ENCODE data around the gene SYMPK.

SYMPK gene

DNA sequence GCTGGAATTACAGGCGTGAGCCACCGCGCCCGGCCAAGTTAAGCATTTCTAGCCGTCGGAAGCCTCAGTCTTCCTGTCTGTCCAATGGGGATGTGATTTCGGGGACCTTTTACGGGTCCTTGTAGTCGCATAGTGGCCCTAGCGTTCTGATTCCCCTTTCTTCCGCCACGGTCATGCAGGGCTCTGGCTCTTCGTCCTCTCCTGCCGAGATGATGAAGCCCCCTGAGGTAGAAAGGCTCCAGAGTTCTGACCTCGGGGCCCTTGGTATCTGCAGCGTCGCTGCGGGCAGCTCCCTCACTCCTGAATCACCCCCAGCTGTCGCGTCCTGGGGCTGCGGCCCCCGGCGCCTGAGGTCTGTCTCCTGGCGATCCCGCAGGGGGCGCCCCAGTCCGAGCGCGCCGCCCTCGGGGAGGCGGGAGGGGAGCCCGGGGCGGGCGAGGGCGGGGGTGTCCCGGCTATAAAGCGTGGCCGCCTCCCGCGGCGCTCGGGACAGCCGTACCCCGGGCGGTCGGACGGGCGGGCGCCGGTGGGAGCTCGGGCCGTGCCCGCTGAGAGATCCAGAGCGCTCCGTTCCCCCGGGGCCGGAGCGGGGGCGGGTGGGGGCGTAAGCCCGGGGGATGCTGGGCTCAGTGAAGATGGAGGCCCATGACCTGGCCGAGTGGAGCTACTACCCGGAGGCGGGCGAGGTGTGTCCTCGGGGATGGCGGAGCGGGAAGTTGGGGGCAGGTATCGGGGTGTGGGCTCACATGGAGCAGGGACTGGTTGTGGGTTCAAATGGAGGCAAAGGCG is 1.1 kb upstream of the SYMPK start, which contains the start of gene FOXA3:
TSS of gene FOXA3 (plus strand) at position 487 of the 789 bp plus-strand sequence. CDS start at position 618, 131 bp downstream.
- peak within 1 kb of the TSS; percentile 51 for H3K4me3 ChIP-seq (ENCODE audit: low read length)
- TF ChIP-seq CTCF (conservative IDR thresholded peaks at IDR 0.05; ENCODE audit: low read length): peak; percentile 29
- DNase-seq (ENCODE audit: low read depth): no peak

GRCh38 chr19:45863335-45863839 is 440 bp upstream of the SYMPK start:
- no peak for DNase-seq (ENCODE audit: low read depth)
- TF ChIP-seq CTCF (conservative IDR thresholded peaks at IDR 0.05; ENCODE audit: low read length): no peak
- H3K4me3 ChIP-seq (ENCODE audit: low read length): peak overlapping the region; percentile 51

- DNase-seq (ENCODE audit: low read depth): no peak
- TF ChIP-seq CTCF (conservative IDR thresholded peaks at IDR 0.05; ENCODE audit: low read length): 0 out of 2 replicates have a peak, but pooled peaks have one; percentile 5
- peak overlapping the region; percentile 99 for H3K4me3 ChIP-seq (ENCODE audit: low read length)
Measured at GRCh38 chr19:45862271-45862563, 730 bp downstream of the SYMPK start.

DNA sequence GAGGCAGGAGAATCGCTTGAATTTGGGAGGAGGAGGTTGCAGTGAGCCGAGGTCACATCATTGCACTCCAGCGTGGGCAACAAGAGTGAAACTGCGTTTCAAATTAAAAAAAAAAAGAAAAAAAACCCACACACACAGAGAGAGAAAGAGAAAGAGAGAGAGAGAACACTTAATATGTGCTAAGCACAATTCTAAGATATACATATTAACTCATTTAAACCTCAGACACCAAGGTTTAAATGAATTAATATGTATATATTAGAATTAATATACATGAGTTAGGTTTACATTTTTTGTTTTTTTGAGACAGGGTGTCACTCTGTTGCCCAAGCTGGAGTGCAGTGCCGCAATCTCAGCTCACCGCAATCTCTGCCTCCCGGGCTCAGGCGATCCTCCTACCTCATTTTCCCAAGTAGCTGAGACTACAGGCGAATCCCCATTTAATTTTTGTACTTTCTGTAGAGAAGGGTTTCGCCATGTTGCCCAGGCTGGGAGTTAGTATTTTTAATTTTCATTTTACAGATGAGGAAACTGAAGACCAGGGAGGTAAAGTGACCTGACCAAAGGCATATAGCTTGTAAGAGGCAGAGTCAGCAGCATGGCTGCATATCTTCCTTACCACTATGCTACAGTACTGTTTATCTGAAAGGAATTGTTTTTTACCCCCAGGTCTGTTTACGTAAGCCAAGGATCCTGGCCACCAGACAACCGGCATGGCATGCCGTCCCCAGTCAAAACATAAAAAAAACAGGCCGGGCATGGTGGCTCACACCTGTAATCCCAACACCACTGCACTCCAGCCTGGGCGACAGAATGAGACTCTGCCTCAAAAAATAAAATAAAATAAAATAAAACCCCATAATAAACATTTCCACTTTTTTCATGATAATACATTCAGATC is 2.3 kb downstream of the SYMPK start:
- no peak for TF ChIP-seq CTCF (conservative IDR thresholded peaks at IDR 0.05; ENCODE audit: low read length)
- no peak for DNase-seq (ENCODE audit: low read depth)
- no peak overlapping the region for H3K4me3 ChIP-seq (ENCODE audit: low read length)

GRCh38 chr19:45854167-45854778 is 8.7 kb downstream of the SYMPK start:
- DNase-seq (ENCODE audit: low read depth): no peak
- H3K4me3 ChIP-seq (ENCODE audit: low read length): no peak overlapping the region
- no peak for TF ChIP-seq CTCF (conservative IDR thresholded peaks at IDR 0.05; ENCODE audit: low read length)

- no peak for TF ChIP-seq CTCF (conservative IDR thresholded peaks at IDR 0.05; ENCODE audit: low read length)
- no peak overlapping the region for H3K4me3 ChIP-seq (ENCODE audit: low read length)
- no peak for DNase-seq (ENCODE audit: low read depth)
Measured at GRCh38 chr19:45852983-45853382, 10.0 kb downstream of the SYMPK start.

Measured in AG10803 (cell line).